Activated CD4-positive, alpha-beta T cell treated with anti-CD3 and anti-CD28 coated beads, Interleukin-2, amount 10 ng/mL, durations not matched to agents 24 days and 14 days (primary cell): ENCODE results near the gene AP2A1. TPM values are rescaled to one million over a fixed set of nuclear protein-coding genes. Genes with fewer than 3 reads are reported as not detected.

Experiments used
- DNase-seq: peaks from one replicate; pipeline ENCODE4 v3.0.0; 2022
- H3K27ac Mint-ChIP-seq: one replicate; pipeline ENCODE4 v1.8.0; 2022; ENCODE audit warnings: mild to moderate bottlenecking, mixed read lengths
- H3K27me3 Mint-ChIP-seq: one replicate; pipeline ENCODE4 v1.8.0; 2022; ENCODE audit warnings: mixed read lengths
- H3K36me3 Mint-ChIP-seq: one replicate; pipeline ENCODE4 v1.8.0; 2022; ENCODE audit warnings: low read depth, mild to moderate bottlenecking, mixed read lengths
- H3K4me1 Mint-ChIP-seq: one replicate; pipeline ENCODE4 v1.8.0; 2021; ENCODE audit warnings: mixed read lengths
- H3K4me3 Mint-ChIP-seq: one replicate; pipeline ENCODE4 v1.8.0; 2022; ENCODE audit warnings: mild to moderate bottlenecking, moderate library complexity, mixed read lengths
- H3K9me3 Mint-ChIP-seq: one replicate; pipeline ENCODE4 v1.8.0; 2021; ENCODE audit warnings: mixed read lengths
- intact Hi-C: fragments of 100-400 bp; cut with micrococcal nuclease; formaldehyde crosslinking; loops from one replicate; pipeline ENCODE4 v1.15.1; 2023
- total RNA-seq: library from RNA; stranded (reverse); gene quantifications from 2 replicates; pipeline ENCODE4 v1.2.3, GENCODE V29; 2022

AP2A1 gene
- total RNA-seq, 1 donor from 2014 or later: 61.8 TPM

DNA sequence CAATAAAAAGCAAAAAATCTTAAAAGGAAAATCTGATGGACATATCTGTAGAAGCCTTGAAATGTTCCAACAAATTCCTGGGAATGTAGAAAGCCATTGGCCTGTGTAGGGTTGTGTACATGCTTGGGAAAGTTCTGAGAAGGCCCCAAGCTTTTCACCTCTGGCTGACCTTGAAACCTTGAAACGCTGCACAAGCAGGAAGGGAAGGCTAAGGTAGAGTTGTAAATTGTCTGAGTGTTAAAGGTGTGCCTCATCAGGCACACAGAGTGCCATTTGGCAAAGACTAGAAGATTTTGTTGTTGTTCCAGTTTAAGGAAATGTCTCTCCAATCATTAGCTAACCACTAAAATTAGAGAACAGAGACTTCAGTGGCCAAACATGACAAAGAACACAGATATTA lies 14.1 kb upstream of the AP2A1 start:
- H3K27ac Mint-ChIP-seq: no peak overlapping the region
- peaks cover 4% of the 10 kb centered on the region for H3K9me3 Mint-ChIP-seq
- intact Hi-C loops: no loop called here
- H3K4me1 Mint-ChIP-seq: no peaks in the 10 kb centered on the region
- no peak for DNase-seq
- no peak overlapping the region for H3K4me3 Mint-ChIP-seq
- H3K27me3 Mint-ChIP-seq: no peaks in the 10 kb centered on the region
- no peaks in the 10 kb centered on the region for H3K36me3 Mint-ChIP-seq

GRCh38 chr19:49755956-49756355 lies 10.8 kb upstream of the AP2A1 start:
- Mint-ChIP-seq H3K4me3 (no peak overlapping the region), H3K9me3 (peaks cover 4% of the 10 kb centered on the region), H3K27me3 (no peaks in the 10 kb centered on the region), H3K36me3 (no peaks in the 10 kb centered on the region), H3K4me1 (no peaks in the 10 kb centered on the region), H3K27ac (no peak overlapping the region)
- intact Hi-C loops: no loop called here
- no peak for DNase-seq

GRCh38 chr19:49758292-49758691 lies 8.5 kb upstream of the AP2A1 start:
- Mint-ChIP-seq H3K36me3 (no peaks in the 10 kb centered on the region), H3K9me3 (peaks cover 4% of the 10 kb centered on the region), H3K27ac (no peak overlapping the region), H3K27me3 (no peaks in the 10 kb centered on the region), H3K4me1 (no peaks in the 10 kb centered on the region), H3K4me3 (no peak overlapping the region)
- intact Hi-C loops: no loop called here
- no peak for DNase-seq

GRCh38 chr19:49761249-49761624 lies 5.6 kb upstream of the AP2A1 start:
- H3K4me3 Mint-ChIP-seq: peak overlapping the region; percentile 47
- no peaks in the 10 kb centered on the region for H3K9me3 Mint-ChIP-seq
- no peaks in the 10 kb centered on the region for H3K27me3 Mint-ChIP-seq
- intact Hi-C loops: no loop called here
- peaks cover 9% of the 10 kb centered on the region for H3K4me1 Mint-ChIP-seq
- H3K36me3 Mint-ChIP-seq: no peaks in the 10 kb centered on the region
- peak overlapping the region; percentile 41 for H3K27ac Mint-ChIP-seq
- no peak for DNase-seq

- Mint-ChIP-seq H3K4me1 (peaks cover 13% of the 10 kb centered on the region), H3K27me3 (no peaks in the 10 kb centered on the region), H3K4me3 (peak overlapping the region; percentile 47), H3K9me3 (no peaks in the 10 kb centered on the region), H3K36me3 (no peaks in the 10 kb centered on the region), H3K27ac (peak overlapping the region; percentile 41)
- peak; percentile 70 for DNase-seq
- intact Hi-C loops: no loop called here
Observed at GRCh38 chr19:49761625-49762311, 5.0 kb upstream of the AP2A1 start.

DNA sequence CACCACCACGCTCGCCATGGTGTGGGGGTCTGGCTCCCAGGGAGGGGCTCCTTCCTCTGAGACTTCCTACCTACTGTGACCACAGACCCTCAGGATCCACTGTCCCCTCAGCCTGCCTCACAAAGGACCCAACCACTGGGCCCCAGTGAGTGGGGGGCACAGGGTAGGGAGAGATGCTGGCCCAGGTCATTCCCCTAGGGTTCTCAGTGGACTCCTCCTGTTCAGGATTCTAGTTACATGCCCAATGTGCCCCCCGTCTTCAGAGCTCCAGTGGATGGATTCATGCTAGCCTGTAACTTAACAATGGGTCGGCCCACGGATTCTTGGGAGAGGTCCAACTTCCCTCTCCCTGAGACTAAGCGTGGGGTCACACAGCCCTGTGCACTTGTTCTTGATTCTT lies 3.6 kb upstream of the AP2A1 start, which contains the start of gene TSKS:
TSS of gene TSKS (minus strand) at position 77 of the 400 bp plus-strand sequence. CDS start at position 18, 59 bp downstream.
- no peak for DNase-seq
- Mint-ChIP-seq H3K36me3 (no peaks in the 10 kb centered on the region), H3K27me3 (no peaks in the 10 kb centered on the region), H3K4me3 (peak within 1 kb of the TSS; percentile 47), H3K27ac (peak within 1 kb of the TSS; percentile 64), H3K4me1 (peaks cover 22% of the 10 kb centered on the region), H3K9me3 (no peaks in the 10 kb centered on the region)
- intact Hi-C loops: no loop called here

- Mint-ChIP-seq H3K4me3 (no peak overlapping the region), H3K27me3 (no peaks in the 10 kb centered on the region), H3K36me3 (peaks cover 2% of the 10 kb centered on the region), H3K4me1 (peaks cover 30% of the 10 kb centered on the region), H3K27ac (no peak overlapping the region), H3K9me3 (no peaks in the 10 kb centered on the region)
- DNase-seq: no peak
- intact Hi-C loops: no loop called here
Observed at GRCh38 chr19:49764341-49764740, 2.5 kb upstream of the AP2A1 start.

DNA sequence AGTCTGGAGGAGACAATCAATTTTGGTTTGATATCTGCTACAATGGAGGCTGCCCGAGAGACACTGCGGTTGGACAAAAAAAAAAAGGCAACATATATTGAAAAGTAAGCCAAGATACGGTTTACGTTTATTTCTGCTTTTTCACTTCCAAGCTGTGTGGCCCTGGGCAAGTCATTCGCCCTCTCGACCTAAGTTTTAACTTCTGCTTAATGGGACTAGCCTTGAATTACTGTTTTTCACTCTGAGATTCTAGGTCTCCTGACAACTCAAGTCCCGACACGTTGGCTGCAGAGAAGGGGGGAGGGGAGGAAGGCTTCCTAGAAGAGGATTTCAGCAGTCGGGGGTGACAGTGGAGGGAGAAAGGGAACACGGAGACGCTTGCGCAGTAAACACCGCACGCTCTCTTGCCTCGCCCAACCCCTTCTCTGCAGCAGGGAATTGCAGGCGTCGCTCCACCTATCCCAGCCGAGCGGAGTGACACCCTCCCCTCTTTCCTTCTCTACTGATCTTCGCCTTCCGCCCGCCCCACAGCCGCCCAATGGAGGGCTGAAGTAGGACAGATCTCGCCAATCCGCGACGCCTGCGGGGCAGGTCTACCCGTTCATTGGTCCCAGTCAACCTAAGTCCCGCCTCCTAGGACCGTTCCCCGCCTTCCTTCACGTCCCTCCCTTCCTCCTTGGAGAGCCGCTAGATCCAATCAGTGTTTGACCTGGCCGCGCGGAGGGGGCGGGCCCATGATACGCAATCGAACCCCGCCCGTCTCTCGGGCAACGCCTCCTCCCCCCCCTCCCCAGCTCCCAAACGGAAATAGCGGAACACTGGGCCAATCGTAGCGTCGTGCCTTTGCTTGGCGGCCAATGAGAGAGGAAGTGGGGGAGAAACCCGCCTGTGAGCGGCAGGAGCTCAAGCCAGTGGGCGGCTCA lies 533 bp upstream of the AP2A1 start:
- peak overlapping the region; percentile 92 for H3K27ac Mint-ChIP-seq

GRCh38 chr19:49767381-49767780 lies 580 bp downstream of the AP2A1 start:
- Mint-ChIP-seq H3K36me3 (peaks cover 6% of the 10 kb centered on the region), H3K4me1 (peaks cover 32% of the 10 kb centered on the region), H3K9me3 (no peaks in the 10 kb centered on the region), H3K4me3 (peak overlapping the region; percentile 91), H3K27ac (peak overlapping the region; percentile 79), H3K27me3 (no peaks in the 10 kb centered on the region)
- intact Hi-C loops: loop anchor here (2.0 to 5.0 kb wide), 5 partner anchors 77 to 177 kb away; partner anchors contain the start of genes CPT1C, PRR12, PTOV1 and RRAS
- DNase-seq: no peak

More for the DNA sequence above, 533 bp upstream of the AP2A1 start:
- Mint-ChIP-seq H3K27me3 (no peaks in the 10 kb centered on the region), H3K4me1 (peaks cover 32% of the 10 kb centered on the region), H3K4me3 (peak overlapping the region; percentile 91), H3K9me3 (no peaks in the 10 kb centered on the region), H3K36me3 (peaks cover 3% of the 10 kb centered on the region)
- intact Hi-C loops: loop anchor here (1.0 to 5.0 kb wide), 7 partner anchors 47 to 175 kb away; partner anchors contain the start of genes CPT1C, FUZ, PRR12 and PTOV1
- peak; percentile 100 for DNase-seq

DNA sequence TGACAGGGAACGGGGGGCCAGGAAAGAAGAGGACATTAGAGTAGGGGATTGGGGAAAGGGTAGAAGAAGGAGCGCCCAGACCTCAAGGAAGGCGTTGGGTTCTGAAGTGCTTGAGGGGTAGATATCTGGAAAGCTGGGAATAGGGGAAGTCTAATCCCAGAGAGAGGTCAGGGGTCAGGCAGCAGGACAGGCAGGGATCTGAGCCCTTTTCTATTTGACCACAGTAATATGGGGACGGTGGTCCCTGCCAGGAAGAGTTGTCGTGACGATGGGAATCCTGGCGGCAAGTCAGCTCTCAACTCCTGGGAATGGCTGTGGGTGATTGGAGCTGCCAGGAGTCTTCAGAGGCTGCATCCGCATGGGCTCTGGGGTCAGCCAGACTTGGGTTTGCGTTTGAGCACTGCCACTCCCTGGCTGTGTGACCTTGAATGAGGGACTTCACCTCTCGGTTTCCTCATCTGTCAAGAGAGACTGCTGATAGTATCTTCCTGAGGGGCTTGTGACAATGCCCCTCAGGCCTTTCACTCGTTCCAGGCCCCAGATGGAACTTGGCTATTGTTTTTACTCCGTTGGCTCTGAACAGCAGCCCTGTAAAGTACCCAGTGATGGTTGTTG lies 1.3 kb downstream of the AP2A1 start:
- H3K27ac Mint-ChIP-seq: peak overlapping the region; percentile 79
- intact Hi-C loops: loop anchor here (2.0 to 5.0 kb wide), 5 partner anchors 77 to 177 kb away; partner anchors contain the start of genes CPT1C, PRR12, PTOV1 and RRAS
- DNase-seq: no peak
- no peaks in the 10 kb centered on the region for H3K27me3 Mint-ChIP-seq
- peaks cover 8% of the 10 kb centered on the region for H3K36me3 Mint-ChIP-seq
- H3K4me3 Mint-ChIP-seq: peak overlapping the region; percentile 91
- no peaks in the 10 kb centered on the region for H3K9me3 Mint-ChIP-seq
- H3K4me1 Mint-ChIP-seq: peaks cover 34% of the 10 kb centered on the region

- H3K4me3 Mint-ChIP-seq: no peak overlapping the region
- H3K9me3 Mint-ChIP-seq: no peaks in the 10 kb centered on the region
- no peaks in the 10 kb centered on the region for H3K27me3 Mint-ChIP-seq
- DNase-seq: no peak
- intact Hi-C loops: no loop called here
- peaks cover 13% of the 10 kb centered on the region for H3K36me3 Mint-ChIP-seq
- H3K27ac Mint-ChIP-seq: no peak overlapping the region
- H3K4me1 Mint-ChIP-seq: peaks cover 38% of the 10 kb centered on the region
Observed at GRCh38 chr19:49770529-49770928, 3.7 kb downstream of the AP2A1 start.

DNA sequence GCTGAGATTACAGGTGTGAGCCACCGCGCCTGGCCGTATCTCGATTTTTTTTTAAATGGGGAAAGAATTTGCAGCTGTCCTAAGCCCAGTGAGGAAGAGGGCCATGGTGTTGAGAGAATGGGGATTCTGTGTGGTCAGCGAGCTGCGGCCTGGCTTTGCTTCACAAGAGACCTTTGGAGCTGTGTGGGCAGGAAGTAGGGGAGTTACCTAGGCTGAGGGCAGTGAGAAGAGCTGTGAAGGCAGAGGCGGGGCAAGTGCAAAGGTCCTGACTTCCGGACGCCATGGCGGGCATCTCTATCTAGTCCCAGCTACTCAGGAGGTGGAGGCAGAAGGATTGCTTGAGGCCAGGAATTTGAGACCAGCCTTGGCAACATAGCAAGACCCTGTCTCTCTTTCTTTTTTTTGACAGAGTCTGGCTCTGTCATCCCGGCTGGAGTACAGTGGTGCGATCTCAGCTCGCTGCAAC lies 4.9 kb downstream of the AP2A1 start:
- Mint-ChIP-seq H3K4me1 (peaks cover 29% of the 10 kb centered on the region), H3K4me3 (no peak overlapping the region), H3K27ac (no peak overlapping the region), H3K27me3 (no peaks in the 10 kb centered on the region), H3K36me3 (peaks cover 16% of the 10 kb centered on the region), H3K9me3 (no peaks in the 10 kb centered on the region)
- no peak for DNase-seq
- intact Hi-C loops: no loop called here

GRCh38 chr19:49772850-49773432 lies 6.1 kb downstream of the AP2A1 start:
- peak overlapping the region; percentile 34 for H3K27ac Mint-ChIP-seq

More at GRCh38 chr19:49772850-49773432, 6.1 kb downstream of the AP2A1 start:
- H3K36me3 Mint-ChIP-seq: peaks cover 16% of the 10 kb centered on the region
- H3K9me3 Mint-ChIP-seq: no peaks in the 10 kb centered on the region
- DNase-seq: no peak
- intact Hi-C loops: no loop called here
- H3K4me3 Mint-ChIP-seq: no peak overlapping the region
- no peaks in the 10 kb centered on the region for H3K27me3 Mint-ChIP-seq
- H3K4me1 Mint-ChIP-seq: peaks cover 22% of the 10 kb centered on the region
